Eye (tissue), 1 donor: ENCODE measurements around the gene PCSK2.

Experiments
- DNase-seq: peaks from one replicate; pipeline ENCODE4 v3.0.0-alpha.2; 2015

Gene PCSK2

GRCh38 chr20:17456279-17456678 lies 229.4 kb downstream of the PCSK2 start:
- DNase-seq, result no peak

GRCh38 chr20:17457079-17457478 lies 230.2 kb downstream of the PCSK2 start:
- DNase-seq, result peak; percentile 37

- DNase-seq, result no peak
These were observed 230.8 kb downstream of the PCSK2 start for GRCh38 chr20:17457588-17458190.

GRCh38 chr20:17460119-17460518 lies 233.3 kb downstream of the PCSK2 start:
- no peak for DNase-seq

- DNase-seq, result no peak
These were observed 235.1 kb downstream of the PCSK2 start for GRCh38 chr20:17461941-17462340.

GRCh38 chr20:17463711-17464110 lies 236.9 kb downstream of the PCSK2 start:
- no peak for DNase-seq

- DNase-seq, result no peak
These were observed 238.4 kb downstream of the PCSK2 start for GRCh38 chr20:17465236-17465635.

GRCh38 chr20:17466641-17467040 lies 239.8 kb downstream of the PCSK2 start:
- DNase-seq, result no peak

GRCh38 chr20:17467120-17467655 lies 240.3 kb downstream of the PCSK2 start:
- DNase-seq, result no peak

- no peak for DNase-seq
These were observed 241.4 kb downstream of the PCSK2 start for GRCh38 chr20:17468073-17468840.

- no peak for DNase-seq
These were observed 242.6 kb downstream of the PCSK2 start for GRCh38 chr20:17469246-17470030.

GRCh38 chr20:17470521-17470920 lies 243.7 kb downstream of the PCSK2 start:
- DNase-seq, result no peak

GRCh38 chr20:17470973-17471372 lies 244.1 kb downstream of the PCSK2 start:
- DNase-seq, result no peak

GRCh38 chr20:17471606-17472187 lies 244.9 kb downstream of the PCSK2 start:
- DNase-seq, result no peak

GRCh38 chr20:17473659-17474058 lies 246.8 kb downstream of the PCSK2 start:
- no peak for DNase-seq

- DNase-seq, result peak; percentile 66
These were observed 252.3 kb downstream of the PCSK2 start for GRCh38 chr20:17479063-17479657.

- no peak for DNase-seq
These were observed 253.9 kb downstream of the PCSK2 start for GRCh38 chr20:17480696-17481095.

GRCh38 chr20:17481661-17482060 lies 254.8 kb downstream of the PCSK2 start:
- DNase-seq, result no peak

- no peak for DNase-seq
These were observed 255.7 kb downstream of the PCSK2 start for GRCh38 chr20:17482536-17482935.

GRCh38 chr20:17485017-17485416 lies 258.2 kb downstream of the PCSK2 start:
- DNase-seq, result no peak

- no peak for DNase-seq
These were observed 262.2 kb downstream of the PCSK2 start for GRCh38 chr20:17488916-17489600.

GRCh38 chr20:17490501-17490900 lies 263.7 kb downstream of the PCSK2 start:
- no peak for DNase-seq
